Transverse colon (tissue), 4 donors: ENCODE measurements around the gene HLA-G. TPM values are rescaled to one million over a fixed set of nuclear protein-coding genes. Genes with fewer than 3 reads are reported as not detected.

Source experiments
- DNase-seq: peaks from one replicate; pipeline ENCODE4 v3.0.0-alpha.2; 2019
- H3K27ac ChIP-seq, 4 donors: fragments of 200-600 bp; sonication (generic); 2 replicates each; pipeline ENCODE4 v1.5.1; 2016 to 2018; ENCODE audit warnings: inconsistent platforms in 4 of 4
- H3K27me3 ChIP-seq: fragments of 200-600 bp; sonication (generic); 2 replicates; pipeline ENCODE4 v1.5.1; 2017; ENCODE audit warnings: inconsistent platforms
- H3K36me3 ChIP-seq, 4 donors: fragments of 200-600 bp; sonication (generic); 2 replicates each; pipeline ENCODE4 v1.5.1; 2017 to 2019; ENCODE audit warnings: inconsistent platforms in 4 of 4
- H3K4me1 ChIP-seq, 4 donors: fragments of 200-600 bp; sonication (generic); 2 replicates each; pipeline ENCODE4 v1.5.1; 2017 to 2020; ENCODE audit warnings: inconsistent platforms in 4 of 4
- H3K4me3 ChIP-seq, 4 donors: fragments of 200-600 bp; sonication (generic); 1 replicate in 1 of 4; 2 replicates in 3 of 4; pipeline versions ENCODE4 v1.5.1 to v1.6.1; 2017 to 2019; ENCODE audit warnings: inconsistent platforms in 4 of 4
- H3K9me3 ChIP-seq, 2 donors: fragments of 200-600 bp; sonication (generic); 2 replicates each; pipeline ENCODE4 v1.5.1; 2017 to 2019; ENCODE audit warnings: inconsistent platforms in 2 of 2
- CTCF ChIP-seq, 5 experiments: fragments of 200-600 bp in 3 of 5; fragments of 450-650 bp in 2 of 5; sonication (generic) in 3 of 5; IDR thresholded peaks; 1 replicate in 2 of 5; 2 replicates in 3 of 5; pipeline ENCODE4 v1.5.1; 2016 to 2017; ENCODE audit warnings: antibody characterized with exemption in 5 of 5, inconsistent platforms in 3 of 5, mild to moderate bottlenecking in 2 of 5, moderate library complexity in 1 of 5
- EP300 ChIP-seq: sonication (generic); formaldehyde crosslinking; IDR thresholded peaks from one replicate; pipeline ENCODE4 v1.6.1; 2017; ENCODE audit warnings: antibody characterized with exemption, low read depth
- POLR2A ChIP-seq: fragments of 450-650 bp; IDR thresholded peaks from one replicate; pipeline ENCODE4 v1.6.1; 2016; ENCODE audit warnings: antibody characterized with exemption, mild to moderate bottlenecking, moderate library complexity
- POLR2AphosphoS5 ChIP-seq, 3 donors: sonication (generic); formaldehyde crosslinking; IDR thresholded peaks; one replicate each; pipeline ENCODE4 v1.6.1; 2016; ENCODE audit warnings: antibody characterized with exemption in 3 of 3
- WGBS, 2 donors: methylation state at CpG; one replicate each; pipeline ENCODE4 v1.1.5; 2018; ENCODE audit warnings: low coverage in 1 of 2; 5-methylcytosine and 5-hydroxymethylcytosine counted together
- in situ Hi-C, 4 donors: fragments of 200-750 bp; cut with MboI; loops; one replicate each; pipeline versions ENCODE4 v1.15.0 to v1.15.1; 2017; ENCODE audit warnings: low sequenced_read_pairs in 3 of 4, low pct_ligation_motif_present in 1 of 4, low pct_unique_long_range_greater_than_20kb in 1 of 4
- intact Hi-C: fragments of 100-400 bp; cut with DNase I; formaldehyde crosslinking; loops from one replicate; pipeline ENCODE4 v1.15.1; 2023; ENCODE audit warnings: low total_unique reads
- total RNA-seq, 4 donors: library from RNA; depleted of rRNA; stranded (reverse); fragments of >200 nt; gene quantifications; one replicate each; pipeline ENCODE4 v1.1.0, GENCODE V29; 2016

Gene HLA-G
- total RNA-seq, 4 donors from 2014 or later = not detected

- no peak overlapping the region for H3K27ac ChIP-seq
- H3K4me3 ChIP-seq = no peak overlapping the region
- 67 to 71% methylated on average over 1 to 3 of the region's 3 CpGs for WGBS, 2 donors
- DNase-seq = no peak
- no peak for TF ChIP-seq CTCF (IDR thresholded peaks at IDR 0.05)
- TF ChIP-seq POLR2AphosphoS5 (IDR thresholded peaks at IDR 0.05) = no peak
- TF ChIP-seq POLR2A = no peak
- TF ChIP-seq EP300 = no peak
- H3K9me3 ChIP-seq = no peaks in the 10 kb centered on the region
- H3K4me1 ChIP-seq = peaks cover 0 to 13% (median 9%) of the 10 kb centered on the region in 4 donors
- in situ Hi-C loops (loop anchor here in 1 of 4 donors (10.0 kb wide), 1 partner anchor 161 kb away; no protein-coding TSS in a partner anchor), intact Hi-C loops (no loop called here)
- H3K27me3 ChIP-seq = peaks cover 52% of the 10 kb centered on the region
- H3K36me3 ChIP-seq = no peaks in the 10 kb centered on the region
Observed at GRCh38 chr6:29793796-29794195, 33.8 kb upstream of the HLA-G start.

- intact Hi-C loops = loop anchor here (5.0 kb wide), 1 partner anchor 161 kb away; no protein-coding TSS in a partner anchor
- Histone ChIP-seq H3K27me3 (peaks cover 52% of the 10 kb centered on the region), H3K36me3 (no peaks in the 10 kb centered on the region), H3K27ac (no peak overlapping the region), H3K4me3 (no peak overlapping the region), H3K4me1 (peaks cover 0 to 13% (median 9%) of the 10 kb centered on the region in 4 donors), H3K9me3 (no peaks in the 10 kb centered on the region)
- 49 to 50% methylated on average over 2 of the region's 2 CpGs for WGBS, 2 donors
- in situ Hi-C loops = loop anchor here in 2 of 4 donors (5.0 to 10.0 kb wide), 2 partner anchors 156 to 159 kb away; no protein-coding TSS in a partner anchor
- DNase-seq = no peak
- no peak for TF ChIP-seq POLR2A
- no peak for TF ChIP-seq EP300
- TF ChIP-seq CTCF (IDR thresholded peaks at IDR 0.05) = no peak
- TF ChIP-seq POLR2AphosphoS5 (IDR thresholded peaks at IDR 0.05) = no peak
Observed at GRCh38 chr6:29796026-29796425, 31.6 kb upstream of the HLA-G start.

DNA sequence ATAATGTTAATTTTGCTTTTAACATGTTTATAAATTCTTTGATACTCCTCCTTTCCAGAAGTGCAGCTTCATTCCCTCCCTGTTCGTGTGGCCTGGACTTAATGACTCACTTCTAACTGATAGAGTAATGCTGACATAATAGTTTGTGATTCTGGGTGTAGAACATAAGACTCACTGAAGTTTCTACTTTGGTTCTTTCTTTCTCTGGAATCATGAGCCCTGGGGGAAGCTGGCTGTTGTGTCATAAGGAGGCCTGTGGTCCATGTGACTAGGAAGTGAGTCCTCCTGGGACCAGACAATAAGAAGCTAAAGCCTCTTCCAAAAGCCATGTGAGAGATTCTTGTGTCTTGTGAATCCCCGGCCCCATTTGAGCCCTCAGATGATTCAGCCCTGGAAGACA, 30.5 kb upstream of the HLA-G start:
- no peak for DNase-seq
- in situ Hi-C loops = loop anchor here in 2 of 4 donors (5.0 to 10.0 kb wide), 2 partner anchors 155 to 158 kb away; no protein-coding TSS in a partner anchor
- 0 to 7% methylated on average over 1 to 2 of the region's 2 CpGs for WGBS, 2 donors
- no peak overlapping the region for H3K27ac ChIP-seq
- H3K4me3 ChIP-seq = no peak overlapping the region
- H3K9me3 ChIP-seq = no peaks in the 10 kb centered on the region
- H3K36me3 ChIP-seq = no peaks in the 10 kb centered on the region
- intact Hi-C loops = loop anchor here (5.0 kb wide), 1 partner anchor 160 kb away; no protein-coding TSS in a partner anchor
- peaks cover 0 to 9% (median 6%) of the 10 kb centered on the region in 4 donors for H3K4me1 ChIP-seq
- H3K27me3 ChIP-seq = peaks cover 45% of the 10 kb centered on the region
- no peak for TF ChIP-seq EP300
- TF ChIP-seq CTCF (IDR thresholded peaks at IDR 0.05) = no peak
- TF ChIP-seq POLR2A = no peak
- TF ChIP-seq POLR2AphosphoS5 (IDR thresholded peaks at IDR 0.05) = no peak

GRCh38 chr6:29797966-29798365, 29.7 kb upstream of the HLA-G start:
- WGBS, 2 donors = 76 to 78% methylated on average over 5 of the region's 5 CpGs
- intact Hi-C loops (loop anchor here (5.0 kb wide), 1 partner anchor 159 kb away; no protein-coding TSS in a partner anchor), in situ Hi-C loops (loop anchor here in 2 of 4 donors (5.0 to 10.0 kb wide), 2 partner anchors 154 to 157 kb away; no protein-coding TSS in a partner anchor)
- no peak overlapping the region for H3K27ac ChIP-seq
- peaks cover 37% of the 10 kb centered on the region for H3K27me3 ChIP-seq
- no peak for TF ChIP-seq EP300
- no peak for TF ChIP-seq POLR2AphosphoS5 (IDR thresholded peaks at IDR 0.05)
- no peak for TF ChIP-seq CTCF (IDR thresholded peaks at IDR 0.05)
- TF ChIP-seq POLR2A = no peak
- no peak overlapping the region for H3K4me3 ChIP-seq
- no peaks in the 10 kb centered on the region for H3K9me3 ChIP-seq
- no peak for DNase-seq
- H3K4me1 ChIP-seq = peaks cover 0 to 1% (median under 1%) of the 10 kb centered on the region in 4 donors
- H3K36me3 ChIP-seq = no peaks in the 10 kb centered on the region
